ENCODE measurements around the gene MKKS.

The MKKS gene

DNA sequence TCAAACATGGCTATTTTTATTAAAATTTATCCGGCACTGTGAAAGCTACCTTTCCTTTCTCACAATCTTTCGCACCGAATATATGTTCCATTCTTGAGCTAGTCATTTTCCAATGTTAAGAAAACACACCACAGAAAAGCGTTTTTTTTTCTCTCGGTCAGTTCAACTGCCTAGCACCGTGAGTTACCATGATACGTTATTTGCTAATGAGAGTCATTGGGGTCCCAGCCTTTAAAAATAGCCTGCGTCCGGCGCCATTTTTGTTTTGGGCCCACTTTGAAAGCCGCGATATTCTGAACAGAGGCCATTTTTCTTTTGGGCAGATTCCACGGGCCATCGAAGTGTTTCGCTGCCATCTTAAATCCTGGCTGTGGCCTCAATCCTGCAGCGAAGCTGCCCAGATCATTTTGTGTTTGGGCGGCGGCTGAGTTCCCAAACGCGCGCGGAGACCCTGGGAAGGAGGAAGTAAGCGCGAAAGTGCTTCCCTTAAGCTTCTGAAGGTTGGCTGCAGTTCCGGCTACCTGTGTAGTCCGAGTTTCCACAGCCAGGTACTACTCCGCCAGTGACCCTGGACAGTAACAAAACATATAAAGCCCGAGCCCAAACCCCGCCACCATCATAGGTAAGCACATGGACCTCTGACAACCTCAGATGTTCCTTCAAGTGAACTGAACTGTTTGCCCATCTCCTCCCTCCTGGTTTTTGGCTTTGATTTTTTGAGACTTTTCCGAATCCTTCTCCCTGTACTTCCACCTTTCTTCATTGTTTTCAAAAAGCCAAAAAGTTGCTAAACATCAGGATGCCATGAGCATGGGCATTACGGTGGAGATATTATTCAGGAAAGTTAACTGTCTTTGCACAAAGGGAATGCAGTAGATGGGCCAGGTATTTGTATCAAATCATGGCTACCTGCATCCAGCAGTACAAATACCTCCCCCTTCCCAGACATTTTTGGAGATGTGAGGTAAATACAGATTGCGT is 1.1 kb upstream of the MKKS start, which contains the start of gene SLX4IP:
TSS of gene SLX4IP (plus strand) at position 474 of the 981 bp plus-strand sequence. CDS start 22,900 bp downstream, outside the sequence.
- TF ChIP-seq GATA3 (IDR thresholded peaks at IDR 0.05; ENCODE audit: low read depth, low read length) (no peak), GATA2 (IDR thresholded peaks at IDR 0.05; ENCODE audit: low read depth, low read length) (no peak)

DNA sequence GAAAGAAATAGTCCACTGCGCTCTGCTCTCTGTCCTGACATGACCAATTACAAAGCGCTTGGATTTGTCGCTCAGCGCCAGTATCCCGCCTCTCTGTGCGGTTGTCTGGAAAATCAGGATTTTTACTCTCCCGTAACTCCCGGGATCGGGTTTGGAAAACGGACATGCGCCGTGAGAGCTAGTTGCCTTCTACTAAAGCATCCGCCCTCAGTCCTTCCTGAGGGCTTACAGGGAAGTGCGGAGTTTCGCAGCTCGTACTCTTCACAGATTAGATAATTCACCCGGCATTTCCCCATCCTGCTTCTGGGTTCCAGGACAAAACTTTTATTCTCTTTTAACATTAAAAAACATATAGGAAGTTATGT is 427 bp upstream of the MKKS start:
- no peak for TF ChIP-seq GATA2 (IDR thresholded peaks at IDR 0.05; ENCODE audit: low read depth, low read length)
- no peak for TF ChIP-seq GATA3 (IDR thresholded peaks at IDR 0.05; ENCODE audit: low read depth, low read length)

DNA sequence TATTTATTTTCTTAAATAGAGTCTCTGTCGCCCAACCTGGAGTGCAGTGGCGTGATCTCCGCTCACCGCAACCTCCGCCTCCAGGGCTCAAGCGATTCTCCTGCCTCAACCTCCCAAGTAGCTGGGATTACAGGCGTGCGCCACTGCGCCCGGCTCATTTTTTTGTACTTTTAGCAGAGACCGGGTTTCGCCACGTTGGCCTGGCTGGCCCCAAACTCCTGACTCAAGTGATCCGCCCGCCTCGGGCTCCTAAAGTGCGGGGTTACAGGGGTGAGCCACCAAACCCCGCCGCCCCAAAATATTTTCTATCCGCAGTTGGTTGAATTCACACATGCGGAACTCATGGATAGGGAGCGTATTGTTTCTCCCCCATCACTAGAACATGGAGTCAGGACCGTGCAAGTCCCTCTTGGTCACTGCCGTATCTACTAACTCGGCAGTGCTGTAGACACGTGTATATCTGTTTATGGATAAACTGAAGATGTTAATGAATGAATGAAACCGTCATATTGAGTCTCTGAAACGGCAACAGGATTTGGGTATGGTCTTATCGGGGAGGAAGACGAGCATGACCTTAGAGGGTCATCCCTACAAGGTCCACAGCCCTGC is 904 bp downstream of the MKKS start:
- TF ChIP-seq GATA2 (IDR thresholded peaks at IDR 0.05; ENCODE audit: low read depth, low read length) (no peak), GATA3 (IDR thresholded peaks at IDR 0.05; ENCODE audit: low read depth, low read length) (no peak)

DNA sequence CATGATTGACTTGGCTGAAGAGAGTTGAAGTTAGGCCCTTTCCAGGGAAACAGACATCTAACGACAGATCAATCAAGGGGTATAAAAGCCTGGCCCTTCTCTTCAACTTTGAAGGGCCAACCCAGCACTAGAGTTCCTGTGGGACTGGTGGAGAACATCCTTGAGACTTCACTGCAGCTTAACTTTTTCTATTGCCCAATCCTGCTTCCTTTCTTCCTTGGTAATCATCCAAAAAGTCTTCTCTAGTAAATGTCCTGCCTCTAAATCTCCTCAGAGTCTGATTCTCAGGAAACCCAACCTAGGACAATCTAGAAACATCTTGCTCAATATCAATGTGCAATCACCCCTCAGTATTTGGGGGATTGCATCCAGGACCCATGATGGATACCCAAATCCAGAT is 1.9 kb downstream of the MKKS start:
- TF ChIP-seq GATA2 (IDR thresholded peaks at IDR 0.05; ENCODE audit: low read depth, low read length): no peak
- no peak for TF ChIP-seq GATA3 (IDR thresholded peaks at IDR 0.05; ENCODE audit: low read depth, low read length)

DNA sequence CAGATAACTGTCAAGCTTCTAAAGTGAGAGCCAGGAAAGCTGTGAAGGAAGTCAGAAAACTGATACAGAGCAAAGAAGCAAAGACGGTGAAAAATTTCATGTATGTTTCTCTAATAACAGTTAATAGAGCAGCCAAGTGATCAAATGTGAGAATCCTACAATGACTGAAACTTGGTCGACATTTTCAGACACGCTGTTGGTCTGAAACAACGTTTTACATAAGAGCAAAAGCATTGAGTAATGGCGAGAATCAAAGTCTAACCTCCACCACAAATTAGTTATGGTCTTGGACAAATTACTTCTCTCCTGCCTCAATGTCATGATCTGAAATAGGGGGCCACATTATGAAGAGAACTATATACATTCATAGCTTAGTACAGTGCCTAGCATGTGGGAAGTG is 3.3 kb downstream of the MKKS start:
- TF ChIP-seq GATA2 (IDR thresholded peaks at IDR 0.05; ENCODE audit: low read depth, low read length) (no peak), GATA3 (IDR thresholded peaks at IDR 0.05; ENCODE audit: low read depth, low read length) (no peak)

DNA sequence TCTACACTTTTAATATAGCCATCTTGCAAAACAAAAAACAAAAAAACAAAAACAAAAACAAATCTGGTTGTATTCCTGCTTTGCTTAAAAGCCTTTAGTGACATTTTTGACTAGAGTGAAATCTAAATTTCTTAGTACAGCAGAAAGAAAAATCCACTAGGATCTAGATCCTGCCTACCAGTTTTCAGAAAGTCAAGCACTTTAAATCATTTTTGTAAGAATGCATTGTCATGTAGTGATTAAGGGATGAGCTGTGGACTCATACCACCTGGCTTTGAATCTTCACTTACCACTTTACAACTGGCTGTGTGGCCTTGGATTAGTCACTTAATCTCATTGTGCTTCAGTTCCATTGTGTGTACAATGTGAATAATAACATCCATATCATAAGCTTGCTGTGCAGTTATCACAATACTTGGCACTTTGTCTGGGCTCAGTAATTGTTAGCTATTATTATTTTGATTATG is 4.0 kb downstream of the MKKS start:
- TF ChIP-seq GATA2 (IDR thresholded peaks at IDR 0.05; ENCODE audit: low read depth, low read length) (no peak), GATA3 (IDR thresholded peaks at IDR 0.05; ENCODE audit: low read depth, low read length) (no peak)

DNA sequence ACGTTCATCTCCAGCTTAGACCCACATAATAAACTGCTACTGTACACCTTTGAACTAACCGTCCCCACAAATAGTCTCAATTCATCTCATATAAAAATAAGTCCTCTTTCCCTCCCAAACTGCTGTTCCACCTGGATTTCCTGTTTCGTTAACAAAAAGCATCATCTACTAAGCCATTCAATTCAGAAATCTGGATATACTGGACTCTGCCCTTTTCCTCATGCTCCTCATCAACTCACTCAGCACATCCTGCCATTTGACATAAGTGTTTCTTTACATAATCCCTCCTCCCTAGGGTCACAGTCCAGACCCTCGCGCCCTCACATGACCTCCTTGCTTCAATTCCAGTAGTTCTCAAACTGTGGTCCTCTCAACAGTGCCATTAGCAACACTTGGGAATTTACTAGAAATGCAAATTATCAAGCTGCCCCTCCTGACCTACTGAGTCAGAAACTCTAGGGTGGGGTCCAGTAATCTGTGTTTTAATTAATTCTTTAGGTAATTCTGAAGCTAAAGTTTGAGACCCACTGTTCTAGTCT is 4.5 kb downstream of the MKKS start:
- no peak for TF ChIP-seq GATA2 (IDR thresholded peaks at IDR 0.05; ENCODE audit: low read depth, low read length)
- TF ChIP-seq GATA3 (IDR thresholded peaks at IDR 0.05; ENCODE audit: low read depth, low read length): no peak

DNA sequence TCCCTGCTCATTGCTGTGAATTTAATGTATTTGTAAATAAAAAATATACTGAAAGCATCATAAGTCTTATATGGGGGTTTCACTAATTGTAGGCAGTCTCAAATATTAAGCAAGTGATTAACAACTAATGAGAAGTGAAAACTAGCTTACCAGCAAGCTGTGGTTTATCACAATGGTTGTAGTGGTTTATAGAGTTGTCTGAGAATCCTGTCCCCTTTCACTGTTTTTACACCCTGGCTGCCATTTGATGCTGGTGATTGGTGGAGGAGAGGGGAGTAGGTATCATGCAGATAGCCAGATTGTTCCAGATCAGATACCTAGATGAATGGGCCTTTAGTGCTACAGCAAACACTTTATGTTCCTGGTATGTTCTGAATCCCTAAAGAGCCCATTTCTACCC is 6.0 kb downstream of the MKKS start:
- TF ChIP-seq GATA3 (IDR thresholded peaks at IDR 0.05; ENCODE audit: low read depth, low read length) (no peak), GATA2 (IDR thresholded peaks at IDR 0.05; ENCODE audit: low read depth, low read length) (no peak)

DNA sequence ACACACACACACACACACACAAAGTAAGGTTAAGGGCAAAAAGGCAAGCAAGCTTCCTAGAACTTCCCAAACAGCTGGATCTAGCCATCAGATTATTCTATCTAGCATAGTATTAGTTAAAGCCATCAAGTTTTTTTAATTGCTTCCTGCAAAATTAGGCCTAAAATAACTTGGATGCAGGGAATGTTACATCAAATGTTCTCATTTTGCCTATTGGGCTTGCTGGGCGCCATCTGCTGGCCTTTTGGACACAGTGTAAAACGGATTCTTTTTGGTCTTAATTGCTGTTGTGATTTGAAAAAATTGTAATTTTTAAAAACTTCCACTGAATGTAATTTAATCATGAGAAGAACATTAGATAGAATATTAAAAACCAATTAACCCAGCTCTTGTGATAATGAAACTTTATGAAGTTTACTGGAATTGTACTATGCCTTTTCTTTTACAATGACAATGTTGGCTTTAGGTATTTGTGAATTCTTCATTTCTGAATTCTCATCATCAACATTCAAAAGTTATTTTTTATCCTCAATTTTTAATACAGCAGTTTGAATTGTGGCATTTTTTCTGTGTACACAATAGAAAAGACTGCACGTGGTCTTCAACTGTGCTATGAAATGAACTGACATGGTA is 6.8 kb downstream of the MKKS start:
- TF ChIP-seq GATA3 (IDR thresholded peaks at IDR 0.05; ENCODE audit: low read depth, low read length): no peak
- no peak for TF ChIP-seq GATA2 (IDR thresholded peaks at IDR 0.05; ENCODE audit: low read depth, low read length)

DNA sequence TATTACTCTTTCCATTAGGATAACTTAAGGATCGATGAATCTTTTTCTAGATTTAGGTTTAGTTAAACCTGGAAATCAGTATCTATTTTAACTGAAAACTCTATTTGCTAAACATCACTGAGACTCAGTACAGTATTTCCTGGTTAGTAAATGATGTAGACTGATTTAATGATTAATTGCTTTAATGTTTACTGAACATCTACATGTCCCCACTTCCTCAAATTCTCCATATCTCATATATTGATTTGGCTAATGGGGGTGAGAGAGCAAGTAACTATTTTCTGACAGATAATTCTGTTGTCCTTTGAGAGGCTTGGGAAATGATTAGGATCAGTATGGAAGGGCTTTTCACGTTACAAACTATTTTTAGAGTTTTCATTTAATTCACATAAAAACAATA is 10.3 kb downstream of the MKKS start:
- TF ChIP-seq GATA2 (IDR thresholded peaks at IDR 0.05; ENCODE audit: low read depth, low read length): no peak
- no peak for TF ChIP-seq GATA3 (IDR thresholded peaks at IDR 0.05; ENCODE audit: low read depth, low read length)

DNA sequence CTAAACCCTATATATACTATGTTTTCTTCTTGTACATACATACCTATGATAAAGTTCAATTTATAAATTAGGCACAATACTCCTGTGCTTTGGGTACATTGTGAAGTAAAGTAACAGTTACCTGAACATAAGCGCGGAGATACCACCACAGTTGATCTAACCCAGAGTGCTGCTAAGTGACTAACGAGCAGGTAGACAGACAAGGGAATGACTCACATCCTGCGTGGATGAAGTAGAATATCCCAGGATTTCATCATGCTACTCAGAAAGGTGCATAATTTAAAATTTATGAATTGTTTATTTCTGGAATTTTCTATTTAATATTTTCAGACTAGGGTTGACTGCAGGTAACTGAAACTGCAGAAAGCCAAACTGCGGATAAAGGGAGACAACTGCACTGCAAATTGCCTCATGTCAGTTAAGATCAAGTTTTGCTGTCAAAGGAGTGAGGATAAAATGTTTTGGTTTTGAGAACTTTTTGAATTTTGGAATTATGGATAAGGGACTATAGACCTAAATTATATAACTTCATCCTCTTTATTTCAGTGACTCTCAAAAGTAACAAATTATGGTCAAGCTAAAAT is 14.4 kb downstream of the MKKS start:
- TF ChIP-seq GATA3 (IDR thresholded peaks at IDR 0.05; ENCODE audit: low read depth, low read length): no peak
- no peak for TF ChIP-seq GATA2 (IDR thresholded peaks at IDR 0.05; ENCODE audit: low read depth, low read length)

DNA sequence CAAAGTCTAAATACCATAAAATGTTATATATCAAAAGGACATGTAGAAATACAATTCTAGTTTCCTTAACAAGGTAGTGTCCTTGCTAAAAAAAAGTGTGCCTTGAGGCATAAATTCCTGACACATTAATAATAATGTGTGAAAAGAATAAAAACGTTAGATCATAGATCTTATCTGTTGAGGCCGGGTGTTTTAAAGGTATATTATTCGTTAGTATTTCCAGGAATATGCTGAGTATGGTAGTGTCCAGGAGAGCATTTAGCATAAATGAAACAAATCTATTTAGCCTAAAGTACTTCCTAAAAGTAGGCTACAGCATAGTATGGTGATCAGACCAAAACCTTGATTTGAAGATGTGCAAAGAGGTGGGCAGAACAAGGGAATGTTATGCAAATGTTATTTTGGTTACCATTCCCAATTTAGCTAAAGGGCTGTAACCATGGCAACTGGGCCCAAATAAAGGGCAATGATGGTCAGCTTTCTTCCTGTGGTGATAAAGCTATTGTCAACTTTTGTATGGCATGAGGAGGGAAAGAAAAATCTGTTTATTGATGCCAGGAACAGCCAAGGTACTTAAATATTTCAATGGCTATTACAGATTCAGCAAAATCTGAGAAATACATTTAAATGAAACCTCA is 18.9 kb downstream of the MKKS start:
- no peak for TF ChIP-seq GATA3 (IDR thresholded peaks at IDR 0.05; ENCODE audit: low read depth, low read length)
- TF ChIP-seq GATA2 (IDR thresholded peaks at IDR 0.05; ENCODE audit: low read depth, low read length): no peak

Measured in SH-SY5Y (cell line).